H9 (cell line): ENCODE results near the gene TAF8. TPM values are rescaled to one million over a fixed set of nuclear protein-coding genes. Genes with fewer than 3 reads are reported as not detected.
A peak's percentile ranks its signal among the peaks of the same experiment; 100 is the strongest.

ENCODE experiments used
- DNase-seq: peaks from one replicate; pipeline ENCODE4 v3.0.0-alpha.2; 2017
- H2AFZ ChIP-seq: one replicate; pipeline ENCODE4 v1.6.1; 2013; ENCODE audit warnings: mild to moderate bottlenecking, low read length, control low read depth, moderate library complexity
- H2AK5ac ChIP-seq: 2 replicates; pipeline ENCODE4 v1.6.1; 2013; ENCODE audit warnings: low read length, control low read depth, mixed read lengths; ENCODE audit not compliant: insufficient read length
- H2BK120ac ChIP-seq: one replicate; pipeline ENCODE4 v1.6.1; 2013; ENCODE audit warnings: low read depth, mild to moderate bottlenecking, low read length, control low read depth, inconsistent platforms; ENCODE audit not compliant: poor library complexity, severe bottlenecking
- H2BK12ac ChIP-seq: 2 replicates; pipeline ENCODE4 v1.6.1; 2013; ENCODE audit warnings: low read length, control low read depth, mixed read lengths, low read depth; ENCODE audit not compliant: insufficient read length
- H2BK15ac ChIP-seq: 2 replicates; pipeline ENCODE4 v1.6.1; 2013; ENCODE audit warnings: low read depth, low read length, control low read depth
- H2BK20ac ChIP-seq: one replicate; pipeline ENCODE4 v1.6.1; 2013; ENCODE audit warnings: low read depth, mild to moderate bottlenecking, low read length, control low read depth, inconsistent platforms; ENCODE audit not compliant: poor library complexity, severe bottlenecking
- H2BK5ac ChIP-seq: 2 replicates; pipeline ENCODE4 v1.6.1; 2013; ENCODE audit warnings: low read length, control low read depth, mixed read lengths; ENCODE audit not compliant: insufficient read length
- H3K14ac ChIP-seq: 2 replicates; pipeline ENCODE4 v1.6.1; 2013; ENCODE audit warnings: low read length, control low read depth; ENCODE audit not compliant: insufficient read depth
- H3K18ac ChIP-seq: 2 replicates; pipeline ENCODE4 v1.6.1; 2013; ENCODE audit warnings: low read depth, mild to moderate bottlenecking, mixed read lengths, low read length, control low read depth; ENCODE audit not compliant: insufficient read length
- H3K23ac ChIP-seq: 2 replicates; pipeline ENCODE4 v1.6.1; 2013; ENCODE audit warnings: low read length, control low read depth, mixed read lengths, low read depth; ENCODE audit not compliant: insufficient read length
- H3K23me2 ChIP-seq: 2 replicates; pipeline ENCODE4 v1.6.1; 2013; ENCODE audit warnings: low read depth, mild to moderate bottlenecking, mixed read lengths, low read length, control low read depth; ENCODE audit not compliant: insufficient read length, poor library complexity, severe bottlenecking
- H3K27ac ChIP-seq: 2 replicates; pipeline ENCODE4 v1.5.1; 2013; ENCODE audit warnings: low read length, control low read depth, mixed read lengths, low read depth; ENCODE audit not compliant: insufficient read length
- H3K27me3 ChIP-seq: 2 replicates; pipeline ENCODE4 v1.6.1; 2013; ENCODE audit warnings: low read length, control low read depth, inconsistent platforms; ENCODE audit not compliant: insufficient read depth
- H3K4ac ChIP-seq: 2 replicates; pipeline ENCODE4 v1.6.1; 2013; ENCODE audit warnings: low read depth, mild to moderate bottlenecking, control low read depth, inconsistent platforms, low read length, moderate library complexity
- H3K4me1 ChIP-seq: 2 replicates; pipeline ENCODE4 v1.6.1; 2013; ENCODE audit warnings: low read length, control low read depth, inconsistent platforms; ENCODE audit not compliant: insufficient read depth
- H3K4me2 ChIP-seq: 2 replicates; pipeline ENCODE4 v1.6.1; 2013; ENCODE audit warnings: low read length, control low read depth, mixed read lengths; ENCODE audit not compliant: insufficient read length, insufficient read depth
- H3K56ac ChIP-seq: 2 replicates; pipeline ENCODE4 v1.6.1; 2013; ENCODE audit warnings: low read depth, mild to moderate bottlenecking, mixed read lengths, low read length, control low read depth; ENCODE audit not compliant: insufficient read length
- H3K79me1 ChIP-seq: 2 replicates; pipeline ENCODE4 v1.6.1; 2013; ENCODE audit warnings: low read depth, mild to moderate bottlenecking, moderate library complexity, low read length, control low read depth, inconsistent platforms; ENCODE audit not compliant: insufficient read depth, poor library complexity, severe bottlenecking
- H3K79me2 ChIP-seq: 2 replicates; pipeline ENCODE4 v1.6.1; 2013; ENCODE audit warnings: low read length, control low read depth, inconsistent platforms; ENCODE audit not compliant: insufficient read depth
- H3K9ac ChIP-seq: 2 replicates; pipeline ENCODE4 v1.6.1; 2013; ENCODE audit warnings: low read length, control low read depth, mixed read lengths; ENCODE audit not compliant: insufficient read length; ENCODE audit errors: extremely low read depth
- H3K9me3 ChIP-seq: one replicate; pipeline ENCODE4 v1.6.1; 2013; ENCODE audit warnings: low read depth, low read length, inconsistent platforms; ENCODE audit not compliant: control insufficient read depth
- H3T11ph ChIP-seq: one replicate; pipeline ENCODE4 v1.6.1; 2013; ENCODE audit warnings: mild to moderate bottlenecking, low read length, control low read depth, inconsistent platforms
- H4K20me1 ChIP-seq: one replicate; pipeline ENCODE4 v1.6.1; 2013; ENCODE audit not compliant: control insufficient read depth, insufficient read length, insufficient read depth
- H4K5ac ChIP-seq: 2 replicates; pipeline ENCODE4 v1.6.1; 2013; ENCODE audit warnings: low read depth, mild to moderate bottlenecking, mixed read lengths, low read length, control low read depth; ENCODE audit not compliant: insufficient read length
- H4K8ac ChIP-seq: replicated peaks from 2 replicates; pipeline ENCODE4 v1.6.1; 2013; ENCODE audit warnings: low read length, control low read depth, mixed read lengths, low read depth; ENCODE audit not compliant: insufficient read length
- H4K91ac ChIP-seq: 2 replicates; pipeline ENCODE4 v1.6.1; 2013; ENCODE audit warnings: low read depth, mild to moderate bottlenecking, moderate library complexity, mixed read lengths, low read length, control low read depth; ENCODE audit not compliant: insufficient read length
- H3K27ac Mint-ChIP-seq, 3 experiments: 2 replicates in 2 of 3; 3 replicates in 1 of 3; pipeline ENCODE4 v1.8.0; 2020 to 2021; ENCODE audit warnings: mixed read lengths in 3 of 3, mild to moderate bottlenecking in 1 of 3, moderate library complexity in 1 of 3
- H3K27me3 Mint-ChIP-seq: 2 replicates; pipeline ENCODE4 v1.8.0; 2021; ENCODE audit warnings: low read depth, mild to moderate bottlenecking, moderate library complexity, mixed read lengths
- H3K36me3 Mint-ChIP-seq, 3 experiments: 2 replicates in 2 of 3; 3 replicates in 1 of 3; pipeline ENCODE4 v1.8.0; 2020 to 2021; ENCODE audit warnings: low read depth in 3 of 3, mixed read lengths in 3 of 3; ENCODE audit not compliant: insufficient read depth in 1 of 3
- H3K4me1 Mint-ChIP-seq, 2 experiments: 2 replicates each; pipeline ENCODE4 v1.8.0; 2020; ENCODE audit warnings: mixed read lengths in 2 of 2
- H3K4me3 Mint-ChIP-seq, 2 experiments: 2 replicates in 1 of 2; 3 replicates in 1 of 2; pipeline ENCODE4 v1.8.0; 2020 to 2021; ENCODE audit warnings: mild to moderate bottlenecking in 2 of 2, mixed read lengths in 2 of 2, moderate library complexity in 1 of 2
- H3K9me3 Mint-ChIP-seq, 2 experiments: 2 replicates in 1 of 2; 3 replicates in 1 of 2; pipeline ENCODE4 v1.8.0; 2020; ENCODE audit warnings: mild to moderate bottlenecking in 2 of 2, mixed read lengths in 2 of 2, moderate library complexity in 1 of 2
- CTCF ChIP-seq: fragments of 200-600 bp; sonication (generic); conservative IDR thresholded peaks from 3 replicates; pipeline ENCODE4 v1.8.0; 2021; ENCODE audit warnings: antibody characterized with exemption, mild to moderate bottlenecking
- WGBS: extraction: QIAGEN DNeasy Blood & Tissue Kit; methylation state at CpG from one replicate; pipeline ENCODE4 v1.1.7; 2013; ENCODE audit warnings: missing lambda C conversion rate, low lambda C conversion rate, mixed read lengths; ENCODE audit not compliant: insufficient read length; ENCODE audit errors: extremely low coverage; 5-methylcytosine and 5-hydroxymethylcytosine counted together
- total RNA-seq: library from RNA; stranded (reverse); gene quantifications from 2 replicates; pipeline ENCODE4 v1.2.1, GENCODE V29; 2021

Gene TAF8
- total RNA-seq, 1 experiment from 2014 or later = 30.4 TPM

GRCh38 chr6:42066156-42066675 is 15.9 kb downstream of the TAF8 start:
- Histone ChIP-seq H2BK15ac (no peak overlapping the region), H3K18ac (no peak overlapping the region), H3K23me2 (no peaks in the 10 kb centered on the region), H3T11ph (no peak overlapping the region), H3K27ac (no peak overlapping the region), H3K9me3 (no peaks in the 10 kb centered on the region), H4K20me1 (no peaks in the 10 kb centered on the region), H2BK5ac (no peak overlapping the region), H3K9ac (no peak overlapping the region), H2BK12ac (no peak overlapping the region), H4K8ac (no peak overlapping the region), H3K27me3 (no peaks in the 10 kb centered on the region), H3K56ac (no peak overlapping the region), H3K79me2 (no peaks in the 10 kb centered on the region), H3K79me1 (no peaks in the 10 kb centered on the region), H3K14ac (no peak overlapping the region; the same call in 1 of the 2 replicates), H2BK120ac (no peak overlapping the region), H3K4ac (no peak overlapping the region), H2AK5ac (no peak overlapping the region), H3K4me1 (no peaks in the 10 kb centered on the region), H3K4me2 (no peak overlapping the region), H2BK20ac (no peak overlapping the region), H4K5ac (no peak overlapping the region), H3K23ac (no peak overlapping the region), H4K91ac (no peak overlapping the region), H2AFZ (no peak overlapping the region)
- Mint-ChIP-seq H3K27ac (0 out of 7 replicates have a peak overlapping the region, but pooled peaks of 2 of the 3 experiments have one; percentile 37 to 71), H3K4me3 (no peak overlapping the region), H3K9me3 (no peaks in the 10 kb centered on the region), H3K27me3 (no peaks in the 10 kb centered on the region), H3K36me3 (peaks cover 14 to 53% (median 41%) of the 10 kb centered on the region in 3 experiments), H3K4me1 (no peaks in the 10 kb centered on the region; a peak in 1 of 4 replicates)
- no peak for DNase-seq
- WGBS = no CpG with 5 or more reads among the region's 13 CpGs
- no peak for TF ChIP-seq CTCF
